Activated naive CD4-positive, alpha-beta T cell treated with anti-CD3 and anti-CD28 coated beads, Interleukin-2, amount 10 ng/mL, durations not matched to agents 7 days and 5 days (primary cell): ENCODE data around the gene BRCA2.
"Not testable (repeated sequence)": the region's sequence is repeated elsewhere in the genome, so short reads cannot be mapped to it uniquely, and the experiment has no call there.

ENCODE experiments used
- CTCF ChIA-PET: fragments of 350-600 bp; sonication (Branson Sonifier 250); formaldehyde crosslinking; loops from one replicate; lab custom pipeline; 2021; ENCODE audit warnings: antibody characterized with exemption; lab: Charles Lee
- DNase-seq: peaks from one replicate; pipeline ENCODE4 v3.0.0-alpha.2; 2020
- H3K27ac Mint-ChIP-seq: one replicate; pipeline ENCODE4 v1.8.0; 2021; ENCODE audit warnings: mild to moderate bottlenecking, moderate library complexity, mixed read lengths
- H3K27me3 Mint-ChIP-seq: one replicate; pipeline ENCODE4 v1.8.0; 2021; ENCODE audit warnings: mild to moderate bottlenecking, mixed read lengths
- H3K36me3 Mint-ChIP-seq: one replicate; pipeline ENCODE4 v1.8.0; 2021; ENCODE audit warnings: mixed read lengths
- H3K4me1 Mint-ChIP-seq: one replicate; pipeline ENCODE4 v1.8.0; 2021; ENCODE audit warnings: mixed read lengths
- H3K4me3 Mint-ChIP-seq: one replicate; pipeline ENCODE4 v1.8.0; 2021; ENCODE audit warnings: mild to moderate bottlenecking, moderate library complexity, mixed read lengths
- H3K9me3 Mint-ChIP-seq: one replicate; pipeline ENCODE4 v1.8.0; 2021; ENCODE audit warnings: mixed read lengths

BRCA2 gene

DNA sequence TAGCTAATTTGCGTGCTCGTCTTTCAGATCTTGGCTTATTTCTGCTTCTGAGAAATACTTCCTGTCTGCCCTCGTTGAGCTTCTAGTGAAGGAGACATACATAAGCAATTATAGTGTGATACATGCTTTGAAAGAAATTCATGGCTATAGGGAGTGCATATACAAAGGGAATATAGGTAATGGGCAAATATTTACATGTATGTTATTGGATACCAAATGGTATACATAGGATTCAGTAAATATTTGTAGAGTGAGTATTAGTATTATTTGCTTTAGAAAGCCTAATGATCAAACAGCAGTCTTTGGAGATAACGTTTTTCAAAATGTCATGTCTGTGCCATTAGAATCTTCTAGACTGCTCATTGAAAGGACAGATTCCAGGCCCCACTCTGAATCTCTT lies 5.2 kb downstream of the BRCA2 start:
- H3K36me3 Mint-ChIP-seq, result peaks cover 34% of the 10 kb centered on the region
- no peak overlapping the region for H3K27ac Mint-ChIP-seq
- no peak overlapping the region for H3K4me3 Mint-ChIP-seq
- CTCF ChIA-PET, result no interaction called here
- H3K4me1 Mint-ChIP-seq, result peaks cover 35% of the 10 kb centered on the region
- H3K27me3 Mint-ChIP-seq, result peaks cover 2% of the 10 kb centered on the region
- no peak for DNase-seq
- no peaks in the 10 kb centered on the region for H3K9me3 Mint-ChIP-seq

GRCh38 chr13:32323912-32324311 lies 8.6 kb downstream of the BRCA2 start:
- Mint-ChIP-seq H3K4me3 (no peak overlapping the region), H3K9me3 (no peaks in the 10 kb centered on the region), H3K36me3 (peaks cover 39% of the 10 kb centered on the region), H3K27me3 (no peaks in the 10 kb centered on the region), H3K4me1 (peaks cover 18% of the 10 kb centered on the region), H3K27ac (no peak overlapping the region)
- DNase-seq, result no peak
- CTCF ChIA-PET, result interaction anchor here (2.4 kb wide), 1 partner anchor 12 kb away, joined by 9 read pairs; no protein-coding TSS in a partner anchor

DNA sequence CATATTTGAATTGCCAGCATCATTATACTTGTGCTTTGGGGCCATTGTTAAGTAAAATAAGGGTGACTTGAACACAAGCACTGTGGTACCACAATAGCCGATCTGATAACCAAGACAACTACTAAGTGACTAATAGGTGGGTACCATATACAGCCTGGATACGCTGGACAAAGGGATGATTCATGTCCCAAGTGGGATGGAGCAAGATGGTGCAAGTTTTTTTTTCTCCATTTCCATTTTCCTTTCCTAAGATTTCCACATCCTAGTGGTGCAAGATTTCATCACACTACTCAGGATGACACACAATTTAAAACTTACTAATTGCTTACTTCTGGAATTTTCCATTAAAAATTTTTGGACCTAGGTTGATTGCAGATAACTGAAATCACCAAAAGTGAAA lies 15.1 kb downstream of the BRCA2 start:
- CTCF ChIA-PET, result no interaction called here
- H3K9me3 Mint-ChIP-seq, result no peaks in the 10 kb centered on the region
- peaks cover 49% of the 10 kb centered on the region for H3K36me3 Mint-ChIP-seq
- H3K4me1 Mint-ChIP-seq, result no peaks in the 10 kb centered on the region
- no peak overlapping the region for H3K27ac Mint-ChIP-seq
- no peak for DNase-seq
- H3K4me3 Mint-ChIP-seq, result no peak overlapping the region
- H3K27me3 Mint-ChIP-seq, result no peaks in the 10 kb centered on the region

DNA sequence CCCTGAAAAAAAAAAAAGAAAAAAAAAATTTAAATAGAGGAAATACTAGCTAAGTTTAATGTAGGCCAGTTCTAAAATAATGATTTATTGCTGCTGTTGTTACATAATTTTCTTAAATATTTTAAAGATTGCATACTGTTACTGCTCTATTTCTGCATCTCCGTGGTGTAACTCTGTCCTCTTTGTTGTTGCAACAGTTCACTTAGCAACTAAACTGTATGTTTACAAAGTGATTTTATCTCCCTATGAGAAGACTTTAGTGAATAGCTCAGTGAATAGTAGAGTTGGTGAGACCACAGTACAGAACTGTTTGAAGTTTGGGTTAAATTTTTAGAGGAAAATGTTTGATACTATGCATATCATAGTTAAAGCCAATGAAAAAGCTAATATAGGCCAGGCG lies 19.4 kb downstream of the BRCA2 start:
- Mint-ChIP-seq H3K4me3 (no peak overlapping the region), H3K27ac (no peak overlapping the region), H3K4me1 (no peaks in the 10 kb centered on the region), H3K9me3 (peaks cover 5% of the 10 kb centered on the region), H3K27me3 (no peaks in the 10 kb centered on the region), H3K36me3 (peaks cover 76% of the 10 kb centered on the region)
- CTCF ChIA-PET, result interaction anchor here (1.0 to 1.9 kb wide), 2 partner anchors 11 to 88 kb away, joined by 3 to 9 read pairs; no protein-coding TSS in a partner anchor
- DNase-seq, result no peak

GRCh38 chr13:32340914-32341313 lies 25.6 kb downstream of the BRCA2 start:
- no peak for DNase-seq
- peaks cover 8% of the 10 kb centered on the region for H3K9me3 Mint-ChIP-seq
- H3K27me3 Mint-ChIP-seq, result no peaks in the 10 kb centered on the region
- no peak overlapping the region for H3K4me3 Mint-ChIP-seq
- no peaks in the 10 kb centered on the region for H3K4me1 Mint-ChIP-seq
- no peak overlapping the region for H3K27ac Mint-ChIP-seq
- peaks cover 44% of the 10 kb centered on the region for H3K36me3 Mint-ChIP-seq
- CTCF ChIA-PET, result no interaction called here

DNA sequence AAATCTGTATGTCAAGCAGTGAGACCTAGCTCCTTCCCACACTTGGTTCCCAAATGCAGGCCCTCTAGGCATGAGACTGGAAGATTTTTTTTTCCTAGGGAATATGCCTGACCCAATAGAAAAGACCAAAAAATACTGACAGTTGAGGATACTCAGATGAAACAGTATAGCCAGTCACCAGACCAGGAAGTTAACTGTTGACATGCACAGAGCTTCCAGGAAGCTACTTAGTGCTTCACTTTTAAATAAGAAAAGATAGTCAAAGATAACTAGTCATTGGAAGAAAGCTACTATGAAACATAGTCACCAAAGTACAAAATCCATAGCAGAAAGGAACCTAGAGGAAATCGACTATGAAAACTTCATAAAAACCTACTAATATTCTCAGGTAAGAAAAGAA lies 32.3 kb downstream of the BRCA2 start:
- no peaks in the 10 kb centered on the region for H3K9me3 Mint-ChIP-seq
- CTCF ChIA-PET, result no interaction called here
- H3K36me3 Mint-ChIP-seq, result peaks cover 38% of the 10 kb centered on the region
- peak overlapping the region; percentile 58 for H3K27ac Mint-ChIP-seq
- H3K4me3 Mint-ChIP-seq, result no peak overlapping the region
- no peaks in the 10 kb centered on the region for H3K27me3 Mint-ChIP-seq
- no peak for DNase-seq
- peaks cover 15% of the 10 kb centered on the region for H3K4me1 Mint-ChIP-seq

GRCh38 chr13:32350839-32351441 lies 35.6 kb downstream of the BRCA2 start:
- H3K4me3 Mint-ChIP-seq, H3K27ac Mint-ChIP-seq, H3K9me3 Mint-ChIP-seq, CTCF ChIA-PET, DNase-seq, H3K27me3 Mint-ChIP-seq: not testable (repeated sequence)
- Mint-ChIP-seq H3K36me3 (peaks cover 38% of the 10 kb centered on the region), H3K4me1 (peaks cover 15% of the 10 kb centered on the region)

GRCh38 chr13:32354040-32354439 lies 38.7 kb downstream of the BRCA2 start:
- Mint-ChIP-seq H3K27ac (no peak overlapping the region), H3K4me1 (peaks cover 7% of the 10 kb centered on the region), H3K36me3 (peaks cover 29% of the 10 kb centered on the region), H3K4me3 (no peak overlapping the region), H3K9me3 (no peaks in the 10 kb centered on the region), H3K27me3 (no peaks in the 10 kb centered on the region)
- no peak for DNase-seq
- CTCF ChIA-PET, result no interaction called here

GRCh38 chr13:32355935-32356334 lies 40.6 kb downstream of the BRCA2 start:
- CTCF ChIA-PET, result interaction anchor here (0.7 kb wide), 1 partner anchor 333 kb away, joined by 3 read pairs; no protein-coding TSS in a partner anchor

DNA sequence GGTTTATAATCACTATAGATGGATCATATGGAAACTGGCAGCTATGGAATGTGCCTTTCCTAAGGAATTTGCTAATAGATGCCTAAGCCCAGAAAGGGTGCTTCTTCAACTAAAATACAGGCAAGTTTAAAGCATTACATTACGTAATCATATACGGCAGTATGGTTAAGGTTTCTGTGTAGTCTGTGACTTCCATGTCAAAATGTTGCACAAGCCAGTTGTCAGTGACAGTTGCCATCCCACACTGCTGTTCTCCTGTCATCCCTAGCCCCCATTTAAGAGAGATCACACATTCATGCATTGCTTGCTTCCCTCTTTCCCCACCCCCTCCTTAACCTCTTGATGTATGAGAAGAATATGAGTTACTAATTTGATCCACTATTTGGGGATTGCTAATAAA lies 47.3 kb downstream of the BRCA2 start:
- Mint-ChIP-seq H3K27ac (no peak overlapping the region), H3K36me3 (peaks cover 33% of the 10 kb centered on the region), H3K4me3 (no peak overlapping the region), H3K9me3 (no peaks in the 10 kb centered on the region), H3K27me3 (no peaks in the 10 kb centered on the region), H3K4me1 (no peaks in the 10 kb centered on the region)
- no peak for DNase-seq
- CTCF ChIA-PET, result no interaction called here

More at GRCh38 chr13:32355935-32356334, 40.6 kb downstream of the BRCA2 start:
- H3K4me1 Mint-ChIP-seq, H3K27me3 Mint-ChIP-seq, H3K4me3 Mint-ChIP-seq, DNase-seq, H3K9me3 Mint-ChIP-seq, H3K27ac Mint-ChIP-seq: not testable (repeated sequence)
- peaks cover 24% of the 10 kb centered on the region for H3K36me3 Mint-ChIP-seq

DNA sequence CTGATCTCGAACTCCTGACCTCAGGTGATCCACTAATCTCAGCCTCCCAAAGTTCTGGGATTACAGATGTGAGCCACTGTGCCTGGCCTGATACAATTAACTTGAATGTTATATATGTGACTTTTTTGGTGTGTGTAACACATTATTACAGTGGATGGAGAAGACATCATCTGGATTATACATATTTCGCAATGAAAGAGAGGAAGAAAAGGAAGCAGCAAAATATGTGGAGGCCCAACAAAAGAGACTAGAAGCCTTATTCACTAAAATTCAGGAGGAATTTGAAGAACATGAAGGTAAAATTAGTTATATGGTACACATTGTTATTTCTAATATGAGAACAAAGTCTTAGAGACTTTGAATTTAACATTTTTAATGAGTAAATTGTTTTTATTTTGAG lies 55.5 kb downstream of the BRCA2 start:
- CTCF ChIA-PET, result no interaction called here
- Mint-ChIP-seq H3K4me3 (no peak overlapping the region), H3K9me3 (no peaks in the 10 kb centered on the region)

GRCh38 chr13:32376642-32377415 lies 61.5 kb downstream of the BRCA2 start:
- H3K27ac Mint-ChIP-seq, result no peak overlapping the region
- H3K4me1 Mint-ChIP-seq, result no peaks in the 10 kb centered on the region
- CTCF ChIA-PET, result no interaction called here
- no peak for DNase-seq
- H3K36me3 Mint-ChIP-seq, result peaks cover 38% of the 10 kb centered on the region
- H3K4me3 Mint-ChIP-seq, result no peak overlapping the region
- no peaks in the 10 kb centered on the region for H3K9me3 Mint-ChIP-seq
- no peaks in the 10 kb centered on the region for H3K27me3 Mint-ChIP-seq

More for the DNA sequence above, 55.5 kb downstream of the BRCA2 start:
- H3K27ac Mint-ChIP-seq, result no peak overlapping the region
- H3K4me1 Mint-ChIP-seq, result no peaks in the 10 kb centered on the region
- no peak for DNase-seq
- no peaks in the 10 kb centered on the region for H3K27me3 Mint-ChIP-seq
- peaks cover 49% of the 10 kb centered on the region for H3K36me3 Mint-ChIP-seq

GRCh38 chr13:32378012-32378411 lies 62.7 kb downstream of the BRCA2 start:
- H3K4me3 Mint-ChIP-seq, result no peak overlapping the region
- no peaks in the 10 kb centered on the region for H3K27me3 Mint-ChIP-seq
- H3K36me3 Mint-ChIP-seq, result peaks cover 28% of the 10 kb centered on the region
- no peak for DNase-seq
- no peaks in the 10 kb centered on the region for H3K4me1 Mint-ChIP-seq
- CTCF ChIA-PET, result interaction anchor here (0.7 kb wide), 1 partner anchor 230 kb away, joined by 3 read pairs; no protein-coding TSS in a partner anchor
- H3K9me3 Mint-ChIP-seq, result no peaks in the 10 kb centered on the region
- no peak overlapping the region for H3K27ac Mint-ChIP-seq

DNA sequence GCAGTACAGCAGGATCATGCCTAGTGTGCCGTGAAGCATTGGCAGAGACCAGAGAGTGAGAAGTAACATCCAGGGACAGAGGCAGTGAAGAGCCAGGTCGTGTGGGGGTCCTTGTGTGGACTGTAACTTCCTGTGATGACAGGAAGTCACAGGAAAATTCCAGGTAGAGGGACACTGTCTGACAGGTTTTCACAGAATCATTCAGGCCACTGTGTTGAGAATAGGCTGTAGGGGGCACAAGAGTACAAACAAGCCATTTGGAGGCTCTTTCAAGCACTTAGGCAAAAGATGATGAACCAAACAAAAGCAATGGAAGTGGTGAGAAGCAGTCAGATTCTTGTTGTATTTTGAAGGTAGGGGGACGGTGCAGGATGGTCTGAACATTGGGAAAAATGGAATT lies 66.2 kb downstream of the BRCA2 start:
- H3K9me3 Mint-ChIP-seq, result no peaks in the 10 kb centered on the region
- no peaks in the 10 kb centered on the region for H3K27me3 Mint-ChIP-seq
- CTCF ChIA-PET, result interaction anchor here (0.6 to 1.8 kb wide), 6 partner anchors 9 to 390 kb away, joined by 3 to 18 read pairs (median 4); no protein-coding TSS in a partner anchor
- no peak overlapping the region for H3K4me3 Mint-ChIP-seq
- peaks cover 6% of the 10 kb centered on the region for H3K36me3 Mint-ChIP-seq
- no peaks in the 10 kb centered on the region for H3K4me1 Mint-ChIP-seq
- no peak overlapping the region for H3K27ac Mint-ChIP-seq
- DNase-seq, result peak; percentile 29
